IPS-15b (cell line): ENCODE data around the gene MOCOS.

ENCODE experiments used
- H3K27me3 ChIP-seq: one replicate; pipeline ENCODE4 v1.6.1; 2013; ENCODE audit warnings: low read length; ENCODE audit not compliant: control insufficient read depth, insufficient read depth
- H3K36me3 ChIP-seq: one replicate; pipeline ENCODE4 v1.6.1; 2013; ENCODE audit warnings: low read length; ENCODE audit not compliant: control insufficient read depth, insufficient read depth
- H3K4me1 ChIP-seq: one replicate; pipeline ENCODE4 v1.6.1; 2013; ENCODE audit warnings: mild to moderate bottlenecking, low read length; ENCODE audit not compliant: control insufficient read depth, insufficient read depth
- H3K4me3 ChIP-seq: one replicate; pipeline ENCODE4 v1.5.1; 2013; ENCODE audit warnings: low read depth, low read length
- H3K9ac ChIP-seq: one replicate; pipeline ENCODE4 v1.6.1; 2013; ENCODE audit warnings: low read depth, mild to moderate bottlenecking, low read length
- H3K9me3 ChIP-seq: one replicate; pipeline ENCODE4 v1.6.1; 2013; ENCODE audit warnings: mild to moderate bottlenecking, low read length; ENCODE audit not compliant: control insufficient read depth, insufficient read depth

MOCOS gene

GRCh38 chr18:36314098-36314497 is 126.8 kb downstream of the MOCOS start:
- Histone ChIP-seq H3K27me3 (no peaks in the 10 kb centered on the region), H3K36me3 (no peaks in the 10 kb centered on the region), H3K4me1 (no peaks in the 10 kb centered on the region), H3K4me3 (no peak overlapping the region), H3K9me3 (no peaks in the 10 kb centered on the region), H3K9ac (no peak overlapping the region)

GRCh38 chr18:36314754-36315153 is 127.5 kb downstream of the MOCOS start:
- Histone ChIP-seq H3K9ac (no peak overlapping the region), H3K9me3 (no peaks in the 10 kb centered on the region)

GRCh38 chr18:36315736-36316135 is 128.4 kb downstream of the MOCOS start:
- H3K9ac ChIP-seq, result no peak overlapping the region
- no peaks in the 10 kb centered on the region for H3K4me1 ChIP-seq
- H3K36me3 ChIP-seq, result no peaks in the 10 kb centered on the region
- H3K4me3 ChIP-seq, result no peak overlapping the region
- H3K9me3 ChIP-seq, result no peaks in the 10 kb centered on the region
- H3K27me3 ChIP-seq, result no peaks in the 10 kb centered on the region

More at GRCh38 chr18:36314754-36315153, 127.5 kb downstream of the MOCOS start:
- Histone ChIP-seq H3K27me3 (no peaks in the 10 kb centered on the region), H3K4me3 (no peak overlapping the region), H3K36me3 (no peaks in the 10 kb centered on the region), H3K4me1 (no peaks in the 10 kb centered on the region)

GRCh38 chr18:36316246-36316645 is 128.9 kb downstream of the MOCOS start:
- no peak overlapping the region for H3K4me3 ChIP-seq
- no peaks in the 10 kb centered on the region for H3K4me1 ChIP-seq
- H3K27me3 ChIP-seq, result no peaks in the 10 kb centered on the region
- no peak overlapping the region for H3K9ac ChIP-seq
- H3K9me3 ChIP-seq, result no peaks in the 10 kb centered on the region
- H3K36me3 ChIP-seq, result no peaks in the 10 kb centered on the region
